ENCODE measurements around the gene CCDC43.

The CCDC43 gene

GRCh38 chr17:44627513-44628242, 61.9 kb downstream of the CCDC43 start:
- DNase-seq (ENCODE audit: low read depth): no peak

Data from stimulated activated CD8-positive, alpha-beta memory T cell treated with anti-CD3 and anti-CD28 coated beads, Interleukin-7, amount 100 ng/mL, for 24 hours (primary cell).